ENCODE data around the gene NEURL3. TPM values are rescaled to one million over a fixed set of nuclear protein-coding genes. Genes with fewer than 3 reads are reported as not detected.

The NEURL3 gene
- total and polyA plus RNA-seq, 7 donors = 0.36 to 6.4 (median 3.5) TPM; not detected in 3

GRCh38 chr2:96506016-96506906 is 1.1 kb upstream of the NEURL3 start:
- H3K4me1 ChIP-seq = peaks cover 0 to 27% (median 18%) of the 10 kb centered on the region in 4 donors
- whole genome bisulfite sequencing, 2 donors = 88 to 91% methylated on average over 8 of the region's 8 CpGs

GRCh38 chr2:96503637-96504243 is 1.4 kb downstream of the NEURL3 start:
- H3K27me3 ChIP-seq = peaks cover 7 to 30% (median 28%) of the 10 kb centered on the region in 3 donors
- intact Hi-C loops (cut with DNase I) = loop anchor here (10.0 kb wide), 1 partner anchor 369 kb away; the partner anchor contains the start of gene ASTL
- H3K27ac ChIP-seq = no peak overlapping the region
- H3K4me1 ChIP-seq = peaks cover 0 to 18% (median 11%) of the 10 kb centered on the region in 4 donors
- H3K36me3 ChIP-seq = no peaks in the 10 kb centered on the region
- no peak for DNase-seq
- WGBS, 2 donors = 82 to 87% methylated on average over 12 of the region's 12 CpGs
- TF ChIP-seq POLR2AphosphoS5 (IDR thresholded peaks at IDR 0.05) (no peak), POLR2A (IDR thresholded peaks at IDR 0.05) (no peak), CTCF (IDR thresholded peaks at IDR 0.05) (no peak), EP300 (IDR thresholded peaks at IDR 0.05) (no peak)
- no peak overlapping the region for H3K4me3 ChIP-seq
- no peaks in the 10 kb centered on the region for H3K9me3 ChIP-seq

More at GRCh38 chr2:96506016-96506906, 1.1 kb upstream of the NEURL3 start:
- H3K27ac ChIP-seq = no peak overlapping the region
- H3K4me3 ChIP-seq = no peak overlapping the region
- H3K36me3 ChIP-seq = no peaks in the 10 kb centered on the region
- intact Hi-C loops (cut with DNase I) = loop anchor here (5.0 to 10.0 kb wide), 3 partner anchors 46 to 371 kb away; partner anchors contain the start of gene ASTL
- TF ChIP-seq EP300 (IDR thresholded peaks at IDR 0.05) (no peak), POLR2A (IDR thresholded peaks at IDR 0.05) (no peak), CTCF (IDR thresholded peaks at IDR 0.05) (no peak), POLR2AphosphoS5 (IDR thresholded peaks at IDR 0.05) (no peak)
- peaks cover 0 to 19% (median 16%) of the 10 kb centered on the region in 3 donors for H3K27me3 ChIP-seq
- H3K9me3 ChIP-seq = no peaks in the 10 kb centered on the region
- no peak for DNase-seq

DNA sequence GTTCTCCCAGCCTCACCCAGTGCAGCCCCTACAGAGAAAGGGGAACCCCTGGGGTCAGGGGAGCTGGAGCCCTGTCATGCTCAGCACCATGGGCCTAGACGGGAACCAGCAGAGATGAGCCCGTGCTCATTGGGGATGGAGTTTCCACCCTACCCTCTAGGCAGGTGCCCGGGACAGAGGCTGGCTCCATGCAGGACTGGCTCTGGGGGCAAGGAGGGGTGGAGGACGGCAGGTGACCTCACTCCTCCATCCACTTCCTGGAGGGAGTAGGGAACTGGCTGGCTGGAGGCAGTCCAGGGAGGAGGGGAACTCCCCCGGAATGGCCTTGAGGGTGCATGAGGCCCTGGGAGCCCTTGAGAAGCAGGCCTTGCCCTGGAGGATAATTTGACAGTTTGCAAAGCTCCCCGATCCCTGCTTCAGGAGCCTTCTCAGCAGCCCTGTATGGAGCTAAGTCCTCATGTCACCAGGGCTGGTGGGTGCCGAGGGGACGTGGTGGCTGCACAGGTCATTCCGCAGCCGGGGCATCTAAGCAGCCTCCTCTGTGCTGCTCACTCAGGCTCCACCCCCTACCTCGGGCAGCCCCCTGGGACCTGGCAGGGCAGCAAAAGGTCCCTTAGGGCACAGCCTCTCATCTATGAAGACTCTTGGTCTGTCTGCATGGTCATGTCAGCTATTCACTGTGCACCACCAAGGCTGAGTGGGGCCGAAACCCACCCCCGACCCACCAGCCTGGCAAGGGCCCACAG is 2.1 kb downstream of the NEURL3 start:
- intact Hi-C loops (cut with DNase I) = loop anchor here (10.0 kb wide), 1 partner anchor 368 kb away; the partner anchor contains the start of gene ASTL

More for the DNA sequence above, 2.1 kb downstream of the NEURL3 start:
- H3K36me3 ChIP-seq = no peaks in the 10 kb centered on the region
- no peak overlapping the region for H3K27ac ChIP-seq
- TF ChIP-seq POLR2A (IDR thresholded peaks at IDR 0.05) (no peak), EP300 (IDR thresholded peaks at IDR 0.05) (no peak), POLR2AphosphoS5 (IDR thresholded peaks at IDR 0.05) (no peak), CTCF (IDR thresholded peaks at IDR 0.05) (no peak)
- DNase-seq = no peak
- 67 to 78% methylated on average over 13 of the region's 13 CpGs for WGBS, 2 donors
- no peaks in the 10 kb centered on the region for H3K9me3 ChIP-seq
- H3K4me3 ChIP-seq = no peak overlapping the region
- H3K27me3 ChIP-seq = peaks cover 7 to 30% (median 28%) of the 10 kb centered on the region in 3 donors
- H3K4me1 ChIP-seq = peaks cover 0 to 11% (median 5%) of the 10 kb centered on the region in 4 donors

Measured in sigmoid colon (tissue), 7 donors.